GM23248 (cell line): ENCODE measurements around the gene ARSA. TPM values are rescaled to one million over a fixed set of nuclear protein-coding genes. Genes with fewer than 3 reads are reported as not detected.
A peak's percentile ranks its signal among the peaks of the same experiment; 100 is the strongest.
"Not testable (repeated sequence)": the region's sequence is repeated elsewhere in the genome, so short reads cannot be mapped to it uniquely, and the experiment has no call there.

ENCODE experiments used
- DNase-seq: peaks from one replicate; pipeline ENCODE4 v3.0.0-alpha.2; 2015
- H2AFZ ChIP-seq: fragments of 200-600 bp; sonication (generic); 2 replicates; pipeline ENCODE4 v1.6.1; 2016; ENCODE audit warnings: antibody characterized with exemption
- H3F3A ChIP-seq: fragments of 200-600 bp; sonication (generic); 2 replicates; pipeline ENCODE4 v1.6.1; 2016; ENCODE audit warnings: mild to moderate bottlenecking, antibody characterized with exemption, mixed run types; ENCODE audit not compliant: insufficient read depth
- H3K27ac ChIP-seq: fragments of 200-600 bp; sonication (generic); 2 replicates; pipeline ENCODE4 v1.5.1; 2016; ENCODE audit warnings: mild to moderate bottlenecking
- H3K27me3 ChIP-seq: fragments of 200-600 bp; sonication (generic); replicated peaks from 2 replicates; pipeline ENCODE4 v1.6.1; 2016; ENCODE audit warnings: mild to moderate bottlenecking; ENCODE audit not compliant: insufficient read depth
- H3K36me3 ChIP-seq: fragments of 200-600 bp; sonication (generic); 2 replicates; pipeline ENCODE4 v1.6.1; 2016; ENCODE audit warnings: low read depth, mild to moderate bottlenecking
- H3K4me1 ChIP-seq: fragments of 200-600 bp; sonication (generic); 2 replicates; pipeline ENCODE4 v1.6.1; 2016; ENCODE audit warnings: mild to moderate bottlenecking; ENCODE audit not compliant: insufficient read depth
- H3K4me2 ChIP-seq: fragments of 200-600 bp; sonication (generic); one replicate; pipeline ENCODE4 v1.6.1; 2016; ENCODE audit warnings: mild to moderate bottlenecking; ENCODE audit not compliant: unreplicated experiment
- H3K4me3 ChIP-seq: fragments of 200-600 bp; sonication (generic); 2 replicates; pipeline ENCODE4 v1.5.1; 2016; ENCODE audit warnings: mild to moderate bottlenecking
- H3K79me2 ChIP-seq: fragments of 200-600 bp; sonication (generic); 2 replicates; pipeline ENCODE4 v1.6.1; 2016; ENCODE audit warnings: mild to moderate bottlenecking; ENCODE audit not compliant: insufficient read depth
- H3K9ac ChIP-seq: fragments of 200-600 bp; sonication (generic); 2 replicates; pipeline ENCODE4 v1.6.1; 2016; ENCODE audit warnings: mild to moderate bottlenecking
- H3K9me2 ChIP-seq: fragments of 200-600 bp; sonication (generic); 2 replicates; pipeline ENCODE4 v1.6.1; 2016; ENCODE audit warnings: mixed run types, mild to moderate bottlenecking, moderate library complexity; ENCODE audit not compliant: insufficient read depth
- H3K9me3 ChIP-seq: fragments of 200-600 bp; sonication (generic); one replicate; pipeline ENCODE4 v1.6.1; 2017; ENCODE audit warnings: low read depth
- H4K20me1 ChIP-seq: fragments of 200-600 bp; sonication (generic); 2 replicates; pipeline ENCODE4 v1.6.0; 2016; ENCODE audit not compliant: insufficient read depth
- EZH2 ChIP-seq: fragments of 200-600 bp; sonication (generic); IDR thresholded peaks from 2 replicates; pipeline ENCODE4 v1.6.1; 2018; ENCODE audit warnings: antibody characterized with exemption, mild to moderate bottlenecking; ENCODE audit not compliant: insufficient read depth, poor library complexity, severe bottlenecking
- EZH2phosphoT487 ChIP-seq: fragments of 200-600 bp; sonication (generic); IDR thresholded peaks from 2 replicates; pipeline ENCODE4 v1.6.1; 2018; ENCODE audit warnings: antibody characterized with exemption, moderate library complexity, mild to moderate bottlenecking, low read depth; ENCODE audit not compliant: insufficient read depth
- WGBS, 2 experiments: methylation state at CpG; one replicate each; pipeline ENCODE4 v1.1.6; 2015 to 2017; ENCODE audit warnings: low lambda C conversion rate in 2 of 2, low coverage in 1 of 2; ENCODE audit errors: missing lambda C conversion rate in 2 of 2; 5-methylcytosine and 5-hydroxymethylcytosine counted together
- in situ Hi-C: fragments of 300-500 bp; cut with MboI; formaldehyde crosslinking; loops from 2 replicates; pipeline ENCODE4 v1.15.0; 2020
- polyA plus RNA-seq: library from polyadenylated mRNA; unstranded; fragments of >200 nt; fragmentation: Nextera tagmentation; extraction: Ambion mirVana; gene quantifications from 2 replicates; pipeline ENCODE4 v1.2.1, GENCODE V29; 2016
- total RNA-seq: library from RNA; depleted of rRNA; stranded (reverse); fragments of >200 nt; shearing (Covaris generic); gene quantifications from 2 replicates; pipeline ENCODE4 v1.2.3, GENCODE V29; 2014

Gene ARSA
- total and polyA plus RNA-seq, 2 experiments from 2014 or later = 31.7 to 59.6 TPM

GRCh38 chr22:50641696-50642607 is 14.0 kb upstream of the ARSA start:
- Histone ChIP-seq H2AFZ (no peak overlapping the region), H3K36me3 (no peaks in the 10 kb centered on the region), H3K79me2 (no peaks in the 10 kb centered on the region), H3K4me1 (no peaks in the 10 kb centered on the region), H3F3A (no peaks in the 10 kb centered on the region), H3K4me3 (no peak overlapping the region), H3K9me2 (no peaks in the 10 kb centered on the region), H3K27ac (no peak overlapping the region), H3K27me3 (peaks cover 41% of the 10 kb centered on the region), H4K20me1 (no peaks in the 10 kb centered on the region), H3K9ac (no peak overlapping the region), H3K4me2 (no peak overlapping the region), H3K9me3 (no peaks in the 10 kb centered on the region)
- DNase-seq = peak; percentile 40
- 20 to 22% methylated on average over 17 of the region's 17 CpGs for WGBS, 2 experiments
- in situ Hi-C loops = no loop called here
- TF ChIP-seq EZH2phosphoT487 (no peak), EZH2 (no peak)

- no peaks in the 10 kb centered on the region for H3F3A ChIP-seq
- TF ChIP-seq EZH2phosphoT487 (no peak), EZH2 (no peak)
- peaks cover 32% of the 10 kb centered on the region for H3K27me3 ChIP-seq
- H3K27ac ChIP-seq = no peak overlapping the region
- H3K9ac ChIP-seq = no peak overlapping the region
- WGBS, 2 experiments = 70 to 71% methylated on average over 15 of the region's 15 CpGs
- no peak overlapping the region for H3K4me3 ChIP-seq
- H3K4me2 ChIP-seq = no peak overlapping the region
- no peaks in the 10 kb centered on the region for H4K20me1 ChIP-seq
- no peaks in the 10 kb centered on the region for H3K79me2 ChIP-seq
- no peaks in the 10 kb centered on the region for H3K36me3 ChIP-seq
- no peak for DNase-seq
- no peaks in the 10 kb centered on the region for H3K9me2 ChIP-seq
- H3K9me3 ChIP-seq = no peaks in the 10 kb centered on the region
- in situ Hi-C loops = no loop called here
- H2AFZ ChIP-seq = no peak overlapping the region
- H3K4me1 ChIP-seq = no peaks in the 10 kb centered on the region
These were observed 13.1 kb upstream of the ARSA start for GRCh38 chr22:50640857-50641647.

GRCh38 chr22:50640296-50640695 is 12.3 kb upstream of the ARSA start:
- H3K36me3 ChIP-seq, H3K79me2 ChIP-seq, H3K9me2 ChIP-seq, H3K4me1 ChIP-seq, H4K20me1 ChIP-seq, H2AFZ ChIP-seq, H3K4me2 ChIP-seq, H3K9ac ChIP-seq, in situ Hi-C loops, H3K4me3 ChIP-seq, H3K27ac ChIP-seq, DNase-seq, H3K9me3 ChIP-seq, H3F3A ChIP-seq: not testable (repeated sequence)
- 87 to 90% methylated on average over 12 of the region's 12 CpGs for WGBS, 2 experiments
- H3K27me3 ChIP-seq = peaks cover 25% of the 10 kb centered on the region

GRCh38 chr22:50635591-50635990 is 7.6 kb upstream of the ARSA start:
- no peaks in the 10 kb centered on the region for H3K36me3 ChIP-seq
- no peak for DNase-seq
- no peak overlapping the region for H3K4me2 ChIP-seq
- H3K79me2 ChIP-seq = no peaks in the 10 kb centered on the region
- TF ChIP-seq EZH2phosphoT487 (no peak), EZH2 (no peak)
- WGBS, 2 experiments = 78 to 79% methylated on average over 10 to 11 of the region's 11 CpGs
- H3K4me1 ChIP-seq = no peaks in the 10 kb centered on the region
- H3K4me3 ChIP-seq = no peak overlapping the region
- in situ Hi-C loops = no loop called here
- no peaks in the 10 kb centered on the region for H3K9me3 ChIP-seq
- no peaks in the 10 kb centered on the region for H4K20me1 ChIP-seq
- no peaks in the 10 kb centered on the region for H3K27me3 ChIP-seq
- H2AFZ ChIP-seq = no peak overlapping the region
- no peaks in the 10 kb centered on the region for H3K9me2 ChIP-seq
- no peaks in the 10 kb centered on the region for H3F3A ChIP-seq
- no peak overlapping the region for H3K27ac ChIP-seq
- H3K9ac ChIP-seq = no peak overlapping the region
